Measurements from ENCODE around the gene EEF1AKMT1.

DNA sequence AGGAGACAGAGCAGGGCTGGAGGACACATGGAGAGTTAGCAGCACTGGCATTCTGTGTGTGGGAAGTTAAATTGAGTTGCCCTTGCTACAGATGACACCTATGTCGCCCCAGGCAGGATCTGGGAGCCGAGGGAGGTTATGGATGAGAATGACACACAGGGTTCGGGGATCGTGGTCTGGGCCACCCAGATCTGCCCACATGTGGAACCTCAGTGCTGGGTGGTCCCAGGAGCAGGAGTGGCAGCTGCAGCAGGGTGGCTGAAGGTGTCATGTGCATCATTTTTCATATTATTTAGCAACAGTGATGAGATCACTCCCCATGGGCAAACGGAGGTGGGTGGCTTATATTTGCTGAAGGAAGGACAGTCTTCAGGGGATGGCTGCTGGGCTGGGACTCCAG lies 67.1 kb downstream of the EEF1AKMT1 start:
- TF ChIP-seq CTCF (IDR thresholded peaks at IDR 0.05) (no peak), POLR2A (IDR thresholded peaks at IDR 0.05) (no peak), POLR2AphosphoS5 (IDR thresholded peaks at IDR 0.05) (no peak), EP300 (IDR thresholded peaks at IDR 0.05) (no peak)

Measured in sigmoid colon (tissue), 4 donors.